MCF 10A (cell line): ENCODE results near the gene BRSK2. TPM values are rescaled to one million over a fixed set of nuclear protein-coding genes. Genes with fewer than 3 reads are reported as not detected.
"Not testable (repeated sequence)": the region's sequence is repeated elsewhere in the genome, so short reads cannot be mapped to it uniquely, and the experiment has no call there.

Source experiments
- BruUV-seq: library from RNA; stranded (reverse); fragments of 400-500 nt; replicated peaks from 2 replicates; lab custom pipeline; 2021; lab: Mats Ljungman, UMichigan
- CTCF ChIA-PET: fragments of 300-600 bp; sonication (Branson Sonifier 250); formaldehyde crosslinking; extraction: SDS; loops from one replicate; lab custom pipeline; 2021; ENCODE audit warnings: antibody characterized with exemption, inconsistent platforms; lab: Yijun Ruan, JAX
- POLR2A ChIA-PET: fragments of 300-600, 350-650 bp; sonication (Branson Sonifier 250); formaldehyde crosslinking; extraction: SDS; loops from one replicate; lab custom pipeline; 2020; ENCODE audit warnings: antibody characterized with exemption, inconsistent platforms; lab: Yijun Ruan, JAX
- DNase-seq: peaks from one replicate; pipeline ENCODE4 v3.0.0-alpha.2; 2018; ENCODE audit not compliant: unreplicated experiment
- H3K27ac Mint-ChIP-seq: one replicate; pipeline ENCODE4 v1.8.0; 2022; ENCODE audit warnings: mild to moderate bottlenecking, low read depth, mixed read lengths; ENCODE audit not compliant: unreplicated experiment
- H3K27me3 Mint-ChIP-seq: one replicate; pipeline ENCODE4 v1.8.0; 2022; ENCODE audit warnings: mixed read lengths; ENCODE audit not compliant: insufficient read depth, unreplicated experiment
- H3K36me3 Mint-ChIP-seq: one replicate; pipeline ENCODE4 v1.8.0; 2022; ENCODE audit warnings: mild to moderate bottlenecking, moderate library complexity, mixed read lengths; ENCODE audit not compliant: insufficient read depth, unreplicated experiment
- H3K4me1 Mint-ChIP-seq: one replicate; pipeline ENCODE4 v1.8.0; 2022; ENCODE audit warnings: mixed read lengths; ENCODE audit not compliant: insufficient read depth, unreplicated experiment
- H3K4me3 Mint-ChIP-seq: one replicate; pipeline ENCODE4 v1.8.0; 2022; ENCODE audit warnings: mild to moderate bottlenecking, moderate library complexity, mixed read lengths; ENCODE audit not compliant: unreplicated experiment
- H3K9me3 Mint-ChIP-seq: one replicate; pipeline ENCODE4 v1.8.0; 2022; ENCODE audit warnings: mixed read lengths; ENCODE audit not compliant: unreplicated experiment
- intact Hi-C: fragments of 100-400 bp; cut with micrococcal nuclease; formaldehyde crosslinking; loops from 2 replicates; pipeline ENCODE4 v1.14.1; 2022
- total RNA-seq: library from RNA; stranded (reverse); gene quantifications from 2 replicates; pipeline ENCODE4 v1.2.3, GENCODE V29; 2022
- TF ChIP-seq, protein P1 (sequence below): fragments of 200-600 bp; IDR thresholded peaks from one replicate; pipeline ENCODE4 v1.8.0; 2022; ENCODE audit warnings: antibody characterized with exemption, mild to moderate bottlenecking; ENCODE audit not compliant: unreplicated experiment

BRSK2 gene
- total RNA-seq, 1 experiment from 2014 or later, result 0.44 TPM

DNA sequence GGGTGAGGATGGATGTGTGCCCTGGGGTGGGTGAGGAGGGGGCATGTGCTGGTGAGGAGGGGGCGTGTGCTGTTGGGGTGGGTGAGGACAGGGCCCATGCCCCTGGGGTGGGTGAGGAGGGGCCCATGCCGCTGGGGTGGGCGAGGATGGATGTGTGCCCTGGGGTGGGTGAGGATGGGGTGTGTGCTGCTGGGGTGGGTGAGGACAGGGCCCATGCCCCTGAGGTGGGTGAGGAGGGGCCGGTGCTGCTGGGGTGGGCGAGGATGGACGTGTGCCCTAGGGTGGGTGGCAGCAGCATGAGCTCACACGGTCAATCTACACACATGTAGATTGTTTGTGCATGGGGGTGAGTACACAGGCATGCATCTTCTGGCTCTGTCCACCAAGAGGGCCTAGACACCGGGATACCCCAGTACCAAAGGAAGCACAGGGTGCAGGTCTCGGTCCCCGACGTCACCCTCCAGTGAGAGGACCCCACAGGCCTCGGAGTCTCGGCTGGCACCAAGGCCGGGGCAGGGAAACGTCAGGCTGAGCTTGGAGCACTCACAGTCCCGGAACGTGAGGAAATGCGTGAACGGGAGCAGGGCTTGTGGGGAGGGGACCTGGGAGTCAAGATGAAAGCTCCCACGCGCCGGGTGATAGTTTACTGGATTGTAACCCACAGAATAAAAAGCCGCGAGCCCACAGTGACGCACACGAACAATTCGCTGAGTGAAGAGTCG lies 42.9 kb upstream of the BRSK2 start:
- CTCF ChIA-PET, result no interaction called here
- Mint-ChIP-seq H3K9me3 (no peaks in the 10 kb centered on the region), H3K27ac (no peak overlapping the region), H3K4me3 (no peak overlapping the region), H3K36me3 (no peaks in the 10 kb centered on the region), H3K27me3 (peaks cover 27% of the 10 kb centered on the region), H3K4me1 (no peaks in the 10 kb centered on the region)
- TF ChIP-seq, protein P1, sequence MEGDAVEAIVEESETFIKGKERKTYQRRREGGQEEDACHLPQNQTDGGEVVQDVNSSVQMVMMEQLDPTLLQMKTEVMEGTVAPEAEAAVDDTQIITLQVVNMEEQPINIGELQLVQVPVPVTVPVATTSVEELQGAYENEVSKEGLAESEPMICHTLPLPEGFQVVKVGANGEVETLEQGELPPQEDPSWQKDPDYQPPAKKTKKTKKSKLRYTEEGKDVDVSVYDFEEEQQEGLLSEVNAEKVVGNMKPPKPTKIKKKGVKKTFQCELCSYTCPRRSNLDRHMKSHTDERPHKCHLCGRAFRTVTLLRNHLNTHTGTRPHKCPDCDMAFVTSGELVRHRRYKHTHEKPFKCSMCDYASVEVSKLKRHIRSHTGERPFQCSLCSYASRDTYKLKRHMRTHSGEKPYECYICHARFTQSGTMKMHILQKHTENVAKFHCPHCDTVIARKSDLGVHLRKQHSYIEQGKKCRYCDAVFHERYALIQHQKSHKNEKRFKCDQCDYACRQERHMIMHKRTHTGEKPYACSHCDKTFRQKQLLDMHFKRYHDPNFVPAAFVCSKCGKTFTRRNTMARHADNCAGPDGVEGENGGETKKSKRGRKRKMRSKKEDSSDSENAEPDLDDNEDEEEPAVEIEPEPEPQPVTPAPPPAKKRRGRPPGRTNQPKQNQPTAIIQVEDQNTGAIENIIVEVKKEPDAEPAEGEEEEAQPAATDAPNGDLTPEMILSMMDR, result no peak
- no peak for DNase-seq
- no TSS peak for BruUV-seq
- intact Hi-C loops, result no loop called here
- POLR2A ChIA-PET, result interaction anchor here (0.6 kb wide), 1 partner anchor 771 kb away, joined by 3 read pairs; no protein-coding TSS in a partner anchor

DNA sequence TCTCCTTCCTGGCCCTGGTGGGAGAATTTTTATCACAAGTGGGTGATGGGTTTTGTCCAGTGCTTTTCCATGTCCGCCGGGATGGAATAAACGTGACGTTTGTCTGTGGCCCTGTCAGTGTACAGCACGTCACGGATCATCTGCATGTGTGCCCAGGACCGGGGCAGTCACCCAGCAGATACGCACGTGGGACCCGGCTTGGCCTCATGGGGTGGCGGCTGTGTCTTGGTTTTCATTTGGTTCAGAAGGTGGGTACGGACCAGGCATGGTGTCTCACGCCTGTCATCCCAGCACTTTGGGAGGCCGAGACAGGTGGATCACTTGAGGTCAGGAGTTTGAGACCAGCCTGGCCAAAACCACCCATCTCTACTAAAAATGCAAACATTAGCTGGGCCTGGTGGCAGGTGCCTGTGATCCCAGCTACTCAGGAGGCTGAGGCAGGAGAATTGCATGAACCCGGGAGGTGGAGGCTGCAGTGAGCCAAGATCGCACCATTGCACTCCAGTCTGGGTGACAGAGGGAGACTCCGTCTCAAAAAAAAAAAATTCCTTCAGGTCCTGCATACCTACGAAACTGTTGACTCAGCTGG lies 42.2 kb upstream of the BRSK2 start:
- H3K36me3 Mint-ChIP-seq, DNase-seq, intact Hi-C loops, H3K4me3 Mint-ChIP-seq, H3K4me1 Mint-ChIP-seq, H3K27ac Mint-ChIP-seq, BruUV-seq, H3K9me3 Mint-ChIP-seq: not testable (repeated sequence)
- peaks cover 27% of the 10 kb centered on the region for H3K27me3 Mint-ChIP-seq
- ChIA-PET POLR2A (interaction anchor here (0.6 kb wide), 1 partner anchor 772 kb away, joined by 3 read pairs; no protein-coding TSS in a partner anchor), CTCF (interaction anchor here (0.7 kb wide), 1 partner anchor 22 kb away, joined by 3 read pairs; no protein-coding TSS in a partner anchor)

- Mint-ChIP-seq H3K4me1 (no peaks in the 10 kb centered on the region), H3K4me3 (no peak overlapping the region), H3K36me3 (no peaks in the 10 kb centered on the region), H3K27ac (no peak overlapping the region), H3K9me3 (no peaks in the 10 kb centered on the region), H3K27me3 (peaks cover 32% of the 10 kb centered on the region)
- ChIA-PET CTCF (interaction anchor here (0.7 kb wide), 1 partner anchor 22 kb away, joined by 3 read pairs; no protein-coding TSS in a partner anchor), POLR2A (no interaction called here)
- TF ChIP-seq, protein P1, result no peak
- no TSS peak for BruUV-seq
- intact Hi-C loops, result no loop called here
- no peak for DNase-seq
These were observed 41.5 kb upstream of the BRSK2 start for GRCh38 chr11:1348146-1348795.

DNA sequence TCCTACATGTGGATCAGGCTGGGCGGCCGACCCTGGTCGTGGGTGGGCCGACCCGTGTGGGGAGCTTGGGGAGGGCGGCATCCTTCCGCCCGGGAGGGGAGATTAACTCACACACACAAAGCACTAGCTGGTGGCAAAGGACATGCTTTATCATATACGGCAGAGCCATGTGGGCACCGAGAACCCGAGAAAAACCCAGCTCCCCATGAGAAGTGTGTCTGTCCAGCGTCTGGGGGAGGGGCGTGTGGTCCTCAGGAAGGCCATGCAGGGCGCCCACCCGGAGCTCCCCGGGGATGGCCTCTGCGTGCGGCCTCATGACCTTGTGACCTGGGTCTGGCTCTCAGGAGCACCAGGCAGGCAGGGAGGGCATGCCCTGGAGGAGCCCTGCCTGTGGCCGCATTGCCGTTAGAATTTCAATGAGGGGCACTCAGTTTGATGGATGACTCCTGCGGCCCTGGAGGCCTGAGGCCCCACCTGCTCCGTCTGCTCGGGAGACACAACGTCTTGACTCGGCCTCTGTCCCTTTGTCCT lies 40.9 kb upstream of the BRSK2 start:
- Mint-ChIP-seq H3K27me3 (peaks cover 32% of the 10 kb centered on the region), H3K4me1 (no peaks in the 10 kb centered on the region), H3K36me3 (no peaks in the 10 kb centered on the region), H3K27ac (no peak overlapping the region), H3K9me3 (no peaks in the 10 kb centered on the region), H3K4me3 (no peak overlapping the region)
- BruUV-seq, result no TSS peak
- intact Hi-C loops, result no loop called here
- TF ChIP-seq, protein P1, result no peak
- DNase-seq, result no peak
- ChIA-PET CTCF (no interaction called here), POLR2A (no interaction called here)
